Common myeloid progenitor, CD34-positive (primary cell): ENCODE measurements around the gene ANKRD18A. TPM values are rescaled to one million over a fixed set of nuclear protein-coding genes. Genes with fewer than 3 reads are reported as not detected.

ENCODE experiments used
- CTCF ChIA-PET: fragments of 350-600 bp; sonication (Branson Sonifier 250); formaldehyde crosslinking; loops from one replicate; lab custom pipeline; 2021; ENCODE audit warnings: antibody characterized with exemption; lab: Charles Lee
- POLR2A ChIA-PET: fragments of 350-600 bp; sonication (Branson Sonifier 250); formaldehyde crosslinking; loops from one replicate; lab custom pipeline; 2021; ENCODE audit warnings: antibody characterized with exemption; lab: Charles Lee
- DNase-seq, 3 donors: peaks; one replicate each; pipeline versions ENCODE4 v3.0.0 to v3.0.0-alpha.2; 2013
- H3K27ac ChIP-seq, 2 experiments: 1 replicate in 1 of 2; 2 replicates in 1 of 2; pipeline ENCODE4 v1.7.0; 2013; ENCODE audit warnings: inconsistent platforms in 2 of 2, low read length in 2 of 2, mild to moderate bottlenecking in 2 of 2, low read depth in 1 of 2, moderate library complexity in 1 of 2; ENCODE audit not compliant: severe bottlenecking in 2 of 2, insufficient read depth in 1 of 2, poor library complexity in 1 of 2
- H3K27me3 ChIP-seq, 5 experiments: replicated peaks in 2 of 5; 1 replicate in 3 of 5; 2 replicates in 2 of 5; pipeline versions ENCODE4 v1.6.1 to v1.7.0; 2013; ENCODE audit warnings: low read length in 4 of 5, mild to moderate bottlenecking in 2 of 5, moderate library complexity in 2 of 5, inconsistent platforms in 1 of 5; ENCODE audit not compliant: insufficient read depth in 5 of 5, control insufficient read depth in 4 of 5
- H3K36me3 ChIP-seq, 4 experiments: 1 replicate in 2 of 4; 2 replicates in 2 of 4; pipeline versions ENCODE4 v1.6.1 to v1.7.0; 2013; ENCODE audit warnings: low read length in 3 of 4, control low read depth in 1 of 4, mild to moderate bottlenecking in 1 of 4; ENCODE audit not compliant: control insufficient read depth in 4 of 4, insufficient read depth in 4 of 4
- H3K4me1 ChIP-seq, 4 experiments: 1 replicate in 3 of 4; 2 replicates in 1 of 4; pipeline versions ENCODE4 v1.6.1 to v1.7.1; 2013; ENCODE audit warnings: low read length in 3 of 4, mild to moderate bottlenecking in 3 of 4, control low read depth in 1 of 4, inconsistent platforms in 1 of 4, moderate library complexity in 1 of 4; ENCODE audit not compliant: control insufficient read depth in 4 of 4, insufficient read depth in 4 of 4; ENCODE audit errors: control extremely low read depth in 1 of 4
- H3K4me3 ChIP-seq, 7 experiments: 1 replicate in 4 of 7; 2 replicates in 3 of 7; pipeline versions ENCODE4 v1.5.1 to v1.7.0; 2013; ENCODE audit warnings: mild to moderate bottlenecking in 7 of 7, low read length in 6 of 7, moderate library complexity in 6 of 7, inconsistent platforms in 2 of 7, low read depth in 2 of 7, control low read depth in 1 of 7; ENCODE audit not compliant: insufficient read depth in 4 of 7, control insufficient read depth in 1 of 7; ENCODE audit errors: extremely low read depth in 1 of 7
- H3K9me3 ChIP-seq, 5 experiments: 1 replicate in 4 of 5; 2 replicates in 1 of 5; pipeline versions ENCODE4 v1.6.1 to v1.7.1; 2013; ENCODE audit warnings: low read length in 4 of 5, mild to moderate bottlenecking in 2 of 5, inconsistent platforms in 1 of 5, low read depth in 1 of 5, moderate library complexity in 1 of 5; ENCODE audit not compliant: control insufficient read depth in 4 of 5, insufficient read depth in 2 of 5; ENCODE audit errors: control extremely low read depth in 1 of 5
- WGBS: methylation state at CpG from one replicate; pipeline ENCODE4 v1.1.5; 2013; ENCODE audit not compliant: insufficient coverage; 5-methylcytosine and 5-hydroxymethylcytosine counted together
- polyA plus RNA-seq: library from polyadenylated mRNA; unstranded; fragments of 120-200 nt; gene quantifications from one replicate; pipeline ENCODE4 v1.2.1, GENCODE V29; 2013

Gene ANKRD18A
- 0.01 TPM for polyA plus RNA-seq

GRCh38 chr9:38620483-38621433, at the start of gene ANKRD18A:
ANKRD18A (minus strand) TSS chr9:38620596; CDS start chr9:38620285, 311 bp downstream.
- CTCF ChIA-PET: no interaction called here
- Histone ChIP-seq H3K27ac (no peak within 1 kb of the TSS), H3K9me3 (peaks cover 0 to 20% (median 4%) of the 10 kb centered on the region in 5 experiments), H3K4me3 (peak within 1 kb of the TSS; percentile 32 to 73 (median 49)), H3K27me3 (peaks cover 6 to 82% (median 26%) of the 10 kb centered on the region in 5 experiments), H3K4me1 (peaks cover 0 to 30% (median 23%) of the 10 kb centered on the region in 4 experiments), H3K36me3 (no peaks in the 10 kb centered on the region)
- WGBS: under 1% methylated on average over 65 of the region's 76 CpGs
- POLR2A ChIA-PET: no interaction called here
- DNase-seq: peak; percentile 39 to 86 (median 81)

- no peak for DNase-seq
- ChIA-PET POLR2A (no interaction called here), CTCF (no interaction called here)
- Histone ChIP-seq H3K36me3 (no peaks in the 10 kb centered on the region), H3K27me3 (peaks cover 0 to 2% (median 0%) of the 10 kb centered on the region in 5 experiments), H3K4me3 (no peak overlapping the region), H3K9me3 (no peaks in the 10 kb centered on the region), H3K27ac (no peak overlapping the region), H3K4me1 (peaks cover 0 to 15% (median 10%) of the 10 kb centered on the region in 4 experiments)
- 98% methylated on average over 7 of the region's 10 CpGs for WGBS
Measured at GRCh38 chr9:38668791-38669466, 48.5 kb upstream of the ANKRD18A start.

DNA sequence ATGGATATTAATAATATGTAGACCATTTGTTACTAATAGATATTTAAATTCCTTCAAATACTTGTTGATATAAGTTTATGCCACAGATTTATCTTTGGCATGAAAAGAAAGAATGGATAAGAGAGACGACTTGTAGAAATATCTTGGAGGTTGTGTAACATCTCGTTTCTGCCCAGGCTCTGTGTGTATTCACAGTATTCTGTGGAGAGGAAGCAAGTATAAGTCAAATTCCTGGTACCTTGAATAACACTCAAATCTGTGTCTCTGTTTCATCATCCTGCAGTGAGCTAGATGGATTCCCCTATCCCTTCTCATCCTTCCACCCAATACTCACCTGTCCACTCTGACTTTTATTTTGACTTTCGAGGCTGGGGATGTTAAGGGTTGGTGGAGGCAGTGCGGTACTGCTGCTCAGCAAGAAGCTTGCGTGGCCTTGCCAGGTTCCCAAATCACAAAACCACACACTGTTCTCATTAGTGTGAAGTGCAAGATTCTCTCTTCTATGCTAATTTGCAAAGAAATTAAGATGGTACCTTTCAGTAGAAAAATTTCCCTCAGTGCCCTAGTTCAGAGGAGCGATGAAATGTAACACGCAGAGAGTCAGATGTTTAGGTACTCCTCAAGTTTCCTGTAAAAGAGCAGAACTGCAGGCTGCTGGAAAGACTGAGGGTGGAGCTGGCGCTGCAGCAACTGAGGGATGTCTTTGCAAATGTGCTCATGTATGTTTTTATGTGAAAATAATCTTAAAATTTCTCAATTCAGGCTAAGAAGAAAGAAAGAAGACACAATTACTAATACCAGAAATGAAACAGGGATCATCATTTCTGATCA, 42.6 kb upstream of the ANKRD18A start:
- Histone ChIP-seq H3K27me3 (peaks cover 0 to 3% (median 0%) of the 10 kb centered on the region in 5 experiments), H3K4me1 (no peaks in the 10 kb centered on the region), H3K9me3 (no peaks in the 10 kb centered on the region), H3K27ac (no peak overlapping the region), H3K4me3 (no peak overlapping the region), H3K36me3 (no peaks in the 10 kb centered on the region)
- ChIA-PET CTCF (interaction anchor here (1.0 kb wide), 1 partner anchor 45 kb away, joined by 3 read pairs; no protein-coding TSS in a partner anchor), POLR2A (no interaction called here)
- 88% methylated on average over 4 of the region's 8 CpGs for WGBS
- DNase-seq: peak in 1 of 3 donors; percentile 21

GRCh38 chr9:38659538-38659937, 39.1 kb upstream of the ANKRD18A start:
- ChIA-PET CTCF (interaction anchor here (1.2 kb wide), 1 partner anchor 17 kb away, joined by 3 read pairs; no protein-coding TSS in a partner anchor), POLR2A (no interaction called here)
- Histone ChIP-seq H3K9me3 (no peaks in the 10 kb centered on the region), H3K36me3 (no peaks in the 10 kb centered on the region), H3K27ac (no peak overlapping the region), H3K4me1 (no peaks in the 10 kb centered on the region), H3K4me3 (no peak overlapping the region), H3K27me3 (peaks cover 0 to 13% (median 0%) of the 10 kb centered on the region in 5 experiments)
- 100% methylated on average over 1 of the region's 7 CpGs for WGBS
- no peak for DNase-seq

DNA sequence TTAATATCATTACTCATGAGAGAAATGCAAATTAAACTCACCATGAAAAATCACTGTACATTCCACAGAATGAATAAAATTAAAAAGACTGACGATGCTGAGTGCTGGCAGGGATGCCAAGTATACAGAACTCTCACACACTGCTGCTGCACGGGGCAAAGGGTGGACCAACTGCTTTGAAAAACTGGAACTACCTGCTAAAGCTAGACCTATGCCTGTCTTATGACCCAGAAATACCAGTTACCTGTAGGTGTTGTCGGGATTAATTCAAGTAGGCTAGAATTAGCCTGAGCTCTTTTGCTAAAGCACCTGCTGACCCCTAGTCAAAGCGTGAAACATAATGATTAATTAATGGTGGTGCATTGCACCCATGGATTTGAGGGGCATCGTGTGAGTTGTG, 36.5 kb upstream of the ANKRD18A start:
- ChIA-PET POLR2A (no interaction called here), CTCF (no interaction called here)
- H3K36me3 ChIP-seq: no peaks in the 10 kb centered on the region
- no peak overlapping the region for H3K27ac ChIP-seq
- H3K27me3 ChIP-seq: peaks cover 0 to 9% (median 3%) of the 10 kb centered on the region in 5 experiments
- no peak overlapping the region for H3K4me3 ChIP-seq
- no peak for DNase-seq
- 35% methylated on average over 5 of the region's 5 CpGs for WGBS
- no peaks in the 10 kb centered on the region for H3K9me3 ChIP-seq
- no peaks in the 10 kb centered on the region for H3K4me1 ChIP-seq

DNA sequence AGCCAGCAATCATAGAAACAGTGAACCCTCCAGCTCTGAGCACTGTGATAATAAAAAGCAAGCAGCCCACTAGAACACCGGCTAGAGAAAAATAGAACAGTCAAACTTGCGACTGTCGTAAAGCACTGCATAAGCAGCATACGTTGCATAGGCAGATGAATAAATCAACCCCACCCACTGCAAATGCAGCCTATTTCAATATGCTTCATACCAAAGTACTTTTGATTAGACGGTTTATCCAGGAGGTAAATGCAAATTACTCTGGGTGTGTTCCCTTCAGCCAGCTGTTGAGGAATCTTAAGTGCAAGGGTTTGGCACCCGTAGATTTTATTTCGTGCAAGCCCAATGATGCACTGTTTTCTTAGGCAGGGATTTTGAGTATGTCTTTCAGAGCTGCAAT, 32.1 kb upstream of the ANKRD18A start:
- WGBS: 91% methylated on average over 7 of the region's 7 CpGs
- Histone ChIP-seq H3K4me1 (no peaks in the 10 kb centered on the region), H3K9me3 (no peaks in the 10 kb centered on the region), H3K27ac (no peak overlapping the region), H3K27me3 (peaks cover 0 to 9% (median 3%) of the 10 kb centered on the region in 5 experiments), H3K36me3 (no peaks in the 10 kb centered on the region), H3K4me3 (no peak overlapping the region)
- ChIA-PET POLR2A (no interaction called here), CTCF (no interaction called here)
- DNase-seq: no peak
